Amygdala (tissue), 56 donors: Measurements from ENCODE around the gene SRRM1.
A peak's percentile ranks its signal among the peaks of the same experiment; 100 is the strongest.
"Not testable (repeated sequence)": the region's sequence is repeated elsewhere in the genome, so short reads cannot be mapped to it uniquely, and the experiment has no call there.

Experiments
- DNase-seq, 56 donors: peaks; one replicate each; lab custom pipeline; 2025; lab: John Stamatoyannopoulos, UW

SRRM1 gene

GRCh38 chr1:24641646-24642151 lies 1.4 kb upstream of the SRRM1 start:
- DNase-seq = peak in 8 of 56 donors; percentile 4 to 36 (median 12)

GRCh38 chr1:24643363-24644099 lies 429 bp downstream of the SRRM1 start:
- DNase-seq = peak in 6 of 56 donors; percentile 29 to 56 (median 50)

GRCh38 chr1:24644100-24644384 lies 940 bp downstream of the SRRM1 start:
- DNase-seq = no peak

- DNase-seq = no peak
Measured at GRCh38 chr1:24648919-24649318, 5.8 kb downstream of the SRRM1 start.

- DNase-seq = no peak
Measured at GRCh38 chr1:24652382-24652781, 9.3 kb downstream of the SRRM1 start.

GRCh38 chr1:24654010-24654409 lies 10.9 kb downstream of the SRRM1 start:
- DNase-seq = no peak

- no peak for DNase-seq
Measured at GRCh38 chr1:24656046-24656445, 12.9 kb downstream of the SRRM1 start.

- no peak for DNase-seq
Measured at GRCh38 chr1:24657781-24658180, 14.7 kb downstream of the SRRM1 start.

- no peak for DNase-seq
Measured at GRCh38 chr1:24659166-24659904, 16.2 kb downstream of the SRRM1 start.

- no peak for DNase-seq
Measured at GRCh38 chr1:24659993-24660665, 17.0 kb downstream of the SRRM1 start.

- DNase-seq = no peak
Measured at GRCh38 chr1:24664507-24665033, 21.5 kb downstream of the SRRM1 start.

GRCh38 chr1:24666794-24667193 lies 23.7 kb downstream of the SRRM1 start:
- DNase-seq = no peak

GRCh38 chr1:24671372-24671771 lies 28.3 kb downstream of the SRRM1 start:
- DNase-seq = not testable (repeated sequence)

- not testable (repeated sequence) for DNase-seq
Measured at GRCh38 chr1:24672686-24673085, 29.6 kb downstream of the SRRM1 start.

GRCh38 chr1:24673341-24673740 lies 30.2 kb downstream of the SRRM1 start:
- no peak for DNase-seq

- not testable (repeated sequence) for DNase-seq
Measured at GRCh38 chr1:24678421-24678820, 35.3 kb downstream of the SRRM1 start.

GRCh38 chr1:24679725-24680124 lies 36.6 kb downstream of the SRRM1 start:
- no peak for DNase-seq

- DNase-seq = no peak
Measured at GRCh38 chr1:24683713-24684162, 40.6 kb downstream of the SRRM1 start.

- no peak for DNase-seq
Measured at GRCh38 chr1:24688033-24688432, 44.9 kb downstream of the SRRM1 start.

- DNase-seq = peak in 52 of 56 donors; percentile 3 to 86 (median 55)
Measured at GRCh38 chr1:24688621-24689195, 45.6 kb downstream of the SRRM1 start.

GRCh38 chr1:24691051-24691450 lies 47.9 kb downstream of the SRRM1 start:
- DNase-seq = no peak
